IMR-90 (cell line): Measurements from ENCODE around the gene GAB1. TPM values are rescaled to one million over a fixed set of nuclear protein-coding genes. Genes with fewer than 3 reads are reported as not detected.

Source experiments
- ATAC-seq: fragments of 200-7000 bp; cut with Tn5 transposase; 2 replicates; pipeline ENCODE4 v1.9.1; 2020; ENCODE audit warnings: low read depth, mild to moderate bottlenecking, moderate library complexity
- BruUV-seq: library from RNA; stranded (reverse); fragments of 400-500 nt; replicated peaks from 2 replicates; lab custom pipeline; 2021; lab: Mats Ljungman, UMichigan
- CTCF ChIA-PET: fragments of 300-600 bp; formaldehyde crosslinking; extraction: SDS; loops from one replicate; lab custom pipeline; 2021; ENCODE audit warnings: antibody characterized with exemption; lab: Yijun Ruan, JAX
- POLR2A ChIA-PET: fragments of 300-600 bp; sonication (Branson Sonifier 250); formaldehyde crosslinking; loops from one replicate; lab custom pipeline; 2022; ENCODE audit warnings: antibody characterized with exemption; ENCODE audit not compliant: unreplicated experiment; lab: Charles Lee
- DNase-seq: peaks from one replicate; pipeline ENCODE4 v3.0.0; 2013
- H2AFZ ChIP-seq: replicated peaks from 2 replicates; pipeline ENCODE3; 2013; ENCODE audit warnings: low read length, mild to moderate bottlenecking; ENCODE audit not compliant: poor library complexity
- H2AK5ac ChIP-seq: 2 replicates; pipeline ENCODE4 v1.6.1; 2013; ENCODE audit warnings: low read depth, low read length, inconsistent platforms
- H2AK9ac ChIP-seq: replicated peaks from 2 replicates; pipeline ENCODE3; 2013; ENCODE audit warnings: mild to moderate bottlenecking, low read depth, low read length, moderate library complexity; ENCODE audit not compliant: poor library complexity
- H2BK120ac ChIP-seq: 2 replicates; pipeline ENCODE4 v1.6.1; 2013; ENCODE audit warnings: low read depth, low read length, inconsistent platforms
- H2BK15ac ChIP-seq: 3 replicates; pipeline ENCODE4 v1.6.1; 2013; ENCODE audit warnings: low read depth, low read length, inconsistent platforms
- H2BK20ac ChIP-seq: 2 replicates; pipeline ENCODE4 v1.6.1; 2013; ENCODE audit warnings: low read depth, mild to moderate bottlenecking, inconsistent platforms, low read length, moderate library complexity
- H2BK5ac ChIP-seq: 2 replicates; pipeline ENCODE4 v1.6.1; 2013; ENCODE audit warnings: mild to moderate bottlenecking, low read depth, low read length, inconsistent platforms; ENCODE audit not compliant: poor library complexity, severe bottlenecking
- H3K14ac ChIP-seq: replicated peaks from 2 replicates; pipeline ENCODE4 v1.6.1; 2013; ENCODE audit warnings: low read depth, low read length, inconsistent platforms
- H3K18ac ChIP-seq: 2 replicates; pipeline ENCODE4 v1.6.1; 2013; ENCODE audit warnings: low read depth, low read length, control low read depth
- H3K23ac ChIP-seq: 2 replicates; pipeline ENCODE4 v1.6.1; 2013; ENCODE audit warnings: low read depth, low read length, inconsistent platforms
- H3K27ac ChIP-seq: 2 replicates; pipeline ENCODE4 v1.5.1; 2013; ENCODE audit warnings: mild to moderate bottlenecking, control low read depth, low read length; ENCODE audit not compliant: insufficient read depth
- H3K27me3 ChIP-seq: 2 replicates; pipeline ENCODE4 v1.6.1; 2013; ENCODE audit warnings: low read length; ENCODE audit not compliant: control insufficient read depth, insufficient read depth
- H3K36me3 ChIP-seq: 2 replicates; pipeline ENCODE4 v1.6.1; 2013; ENCODE audit warnings: low read length, mixed read lengths; ENCODE audit not compliant: control insufficient read depth, insufficient read depth
- H3K4ac ChIP-seq: 2 replicates; pipeline ENCODE4 v1.6.1; 2013; ENCODE audit warnings: low read depth, low read length, inconsistent platforms
- H3K4me1 ChIP-seq: 2 replicates; pipeline ENCODE4 v1.6.1; 2013; ENCODE audit warnings: low read length, mixed read lengths; ENCODE audit not compliant: control insufficient read depth, insufficient read depth
- H3K4me2 ChIP-seq: 2 replicates; pipeline ENCODE4 v1.6.1; 2013; ENCODE audit warnings: low read depth, mild to moderate bottlenecking, control low read depth, low read length, moderate library complexity
- H3K4me3 ChIP-seq: 2 replicates; pipeline ENCODE4 v1.5.1; 2013; ENCODE audit warnings: low read depth, mild to moderate bottlenecking, control low read depth, low read length, moderate library complexity; ENCODE audit not compliant: insufficient read depth
- H3K56ac ChIP-seq: 2 replicates; pipeline ENCODE4 v1.6.1; 2013; ENCODE audit warnings: low read length, inconsistent platforms; ENCODE audit not compliant: insufficient read depth; ENCODE audit errors: extremely low read depth
- H3K79me1 ChIP-seq, 2 experiments: 2 replicates each; pipeline ENCODE4 v1.6.1; 2013; ENCODE audit warnings: low read length in 2 of 2, inconsistent platforms in 1 of 2, low read depth in 1 of 2
- H3K9ac ChIP-seq: 2 replicates; pipeline ENCODE4 v1.6.1; 2013; ENCODE audit warnings: low read depth, low read length, control low read depth
- H3K9me1 ChIP-seq: 2 replicates; pipeline ENCODE4 v1.6.1; 2013; ENCODE audit warnings: low read length, inconsistent platforms; ENCODE audit not compliant: insufficient read depth
- H3K9me3 ChIP-seq: 2 replicates; pipeline ENCODE4 v1.6.1; 2013; ENCODE audit warnings: low read length; ENCODE audit not compliant: control insufficient read depth, insufficient read depth
- H4K20me1 ChIP-seq: 2 replicates; pipeline ENCODE4 v1.6.1; 2013; ENCODE audit warnings: low read length, inconsistent platforms; ENCODE audit not compliant: insufficient read depth
- H4K5ac ChIP-seq: 2 replicates; pipeline ENCODE4 v1.6.1; 2013; ENCODE audit warnings: mild to moderate bottlenecking, low read depth, low read length, control low read depth
- H4K8ac ChIP-seq, 2 experiments: 2 replicates each; pipeline ENCODE4 v1.6.1; 2013; ENCODE audit warnings: low read depth in 2 of 2, low read length in 2 of 2, control low read depth in 1 of 2, inconsistent platforms in 1 of 2
- H4K91ac ChIP-seq: 2 replicates; pipeline ENCODE4 v1.6.1; 2013; ENCODE audit warnings: low read depth, low read length, inconsistent platforms; ENCODE audit not compliant: insufficient read depth
- BHLHE40 ChIP-seq: fragments of 150-350 bp; IDR thresholded peaks from 2 replicates; pipeline ENCODE4 v1.6.1; 2016; ENCODE audit warnings: mild to moderate bottlenecking, low read depth, low read length
- ELK1 ChIP-seq: fragments of 150-350 bp; IDR thresholded peaks from 2 replicates; pipeline ENCODE4 v1.6.1; 2016; ENCODE audit warnings: low read depth, mild to moderate bottlenecking, low read length, moderate library complexity, borderline replicate concordance
- MAFK ChIP-seq: IDR thresholded peaks from 2 replicates; pipeline ENCODE4 v1.6.1; 2012; ENCODE audit warnings: low read depth, low read length, improper control_type of control experiment
- RAD21 ChIP-seq: IDR thresholded peaks from 2 replicates; pipeline ENCODE4 v1.6.1; 2012; ENCODE audit warnings: low read length, improper control_type of control experiment
- USF2 ChIP-seq: fragments of 150-350 bp; IDR thresholded peaks from 2 replicates; pipeline ENCODE4 v1.6.1; 2017; ENCODE audit warnings: mild to moderate bottlenecking, antibody characterized with exemption, low read length, low read depth
- WGBS, 2 experiments: methylation state at CpG; one replicate each; pipeline versions ENCODE4 v1.1.5 to v1.1.7; 2013; ENCODE audit warnings: missing lambda C conversion rate in 2 of 2; ENCODE audit not compliant: insufficient read length in 1 of 2; ENCODE audit errors: extremely low coverage in 2 of 2; 5-methylcytosine and 5-hydroxymethylcytosine counted together
- dilution Hi-C: fragments of 300-500 bp; cut with HindIII; formaldehyde crosslinking; loops from one replicate; pipeline ENCODE4 v1.14.3; 2018; ENCODE audit warnings: low sequenced_read_pairs; ENCODE audit not compliant: unreplicated experiment
- in situ Hi-C: fragments of 300-500 bp; cut with MboI; formaldehyde crosslinking; loops from 3 replicates; pipeline ENCODE4 v1.14.3; 2019; ENCODE audit warnings: low sequenced_read_pairs, inconsistent platforms, mixed read lengths
- intact Hi-C: fragments of 100-400 bp; cut with micrococcal nuclease; formaldehyde crosslinking; loops from 2 replicates; pipeline ENCODE4 v1.10.0; 2022
- polyA plus RNA-seq, 3 experiments: library from polyadenylated mRNA; depleted of rRNA; stranded (reverse); fragments of >200 nt; gene quantifications; 2 replicates each; pipeline ENCODE4 v1.2.3, GENCODE V29; 2012; ENCODE audit warnings: low replicate concordance in 1 of 3
- total RNA-seq: library from RNA; depleted of rRNA; stranded (reverse); fragments of >200 nt; gene quantifications from 2 replicates; pipeline ENCODE4 v1.2.3, GENCODE V29; 2012

Gene GAB1
- total and polyA plus RNA-seq, 2 of the 4 experiments (the other 2 are of a cell fraction): 2.8 to 12.0 TPM

DNA sequence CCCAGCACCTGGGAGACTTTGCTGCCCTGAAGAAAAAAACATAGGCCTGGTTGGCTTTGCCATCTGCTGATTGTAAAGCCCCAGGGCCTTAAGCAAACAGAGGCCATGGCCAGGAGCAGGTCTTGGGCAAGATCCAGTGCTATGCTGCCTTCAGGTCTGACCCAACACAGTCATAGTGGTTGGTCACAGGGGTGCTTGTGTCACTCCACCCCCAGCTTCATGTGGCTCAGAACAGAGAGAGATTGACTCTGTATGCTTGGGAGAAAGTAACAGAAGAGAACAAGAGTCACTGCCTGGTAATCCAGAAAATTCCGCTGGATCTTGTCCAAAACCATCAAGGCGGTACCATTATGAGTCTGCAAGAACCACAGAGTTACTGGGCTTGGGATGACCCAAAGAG is 152.4 kb downstream of the GAB1 start:
- no peak overlapping the region for H2BK20ac ChIP-seq
- no peaks in the 10 kb centered on the region for H4K20me1 ChIP-seq
- 80% methylated on average over 1 of the region's 2 CpGs; no CpG with 5 or more reads in 1 of the 2 experiments for WGBS, 2 experiments
- H3K79me1 ChIP-seq: no peaks in the 10 kb centered on the region
- no peak overlapping the region for H3K4me3 ChIP-seq
- ATAC-seq (no peak), DNase-seq (peak; percentile 28)
- no peak overlapping the region for H3K9ac ChIP-seq
- H3K56ac ChIP-seq: no peak overlapping the region
- no peak overlapping the region for H2BK15ac ChIP-seq
- no peak overlapping the region for H3K14ac ChIP-seq
- no peak overlapping the region for H3K4ac ChIP-seq
- intact Hi-C loops (loop anchor here (10.0 kb wide), 1 partner anchor 644 kb away; the partner anchor contains the start of gene INPP4B), in situ Hi-C loops (loop anchor here (5.0 kb wide), 1 partner anchor 287 kb away; no protein-coding TSS in a partner anchor), dilution Hi-C loops (no loop called here)
- no peaks in the 10 kb centered on the region for H3K36me3 ChIP-seq
- no peak overlapping the region for H3K23ac ChIP-seq
- H2BK5ac ChIP-seq: no peak overlapping the region
- ChIA-PET CTCF (no interaction called here), POLR2A (no interaction called here)
- no peak overlapping the region for H3K4me2 ChIP-seq
- H3K18ac ChIP-seq: no peak overlapping the region
- H3K27ac ChIP-seq: no peak overlapping the region
- no peak overlapping the region for H2AFZ ChIP-seq
- H3K27me3 ChIP-seq: no peaks in the 10 kb centered on the region
- no peak overlapping the region for H4K8ac ChIP-seq
- TF ChIP-seq RAD21: no peak
- TF ChIP-seq BHLHE40: no peak
- no peak for TF ChIP-seq USF2
- no peak for TF ChIP-seq ELK1
- no peak for TF ChIP-seq MAFK
- no peak overlapping the region for H4K5ac ChIP-seq
- H3K9me3 ChIP-seq: no peaks in the 10 kb centered on the region
- H3K4me1 ChIP-seq: no peaks in the 10 kb centered on the region
- H2AK9ac ChIP-seq: no peak overlapping the region
- BruUV-seq: no TSS peak
- no peak overlapping the region for H2BK120ac ChIP-seq
- H3K9me1 ChIP-seq: no peaks in the 10 kb centered on the region
- no peak overlapping the region for H2AK5ac ChIP-seq
- H4K91ac ChIP-seq: no peak overlapping the region
